Keratinocyte (primary cell): ENCODE results near the gene TMOD3.

ENCODE experiments used
- EZH2 ChIP-seq: IDR thresholded peaks from one replicate; pipeline ENCODE4 v1.6.1; 2012; ENCODE audit warnings: inconsistent platforms, mild to moderate bottlenecking, low read length, moderate library complexity
- TF ChIP-seq, protein P1 (sequence below), 3 experiments: IDR thresholded peaks in 1 of 3; conservative IDR thresholded peaks in 1 of 3; optimal IDR thresholded peaks in 1 of 3; 2 replicates in 2 of 3; 3 replicates in 1 of 3; pipeline versions ENCODE3 to v1.5.1; 2011; ENCODE audit warnings: low read length in 3 of 3, mild to moderate bottlenecking in 3 of 3, moderate library complexity in 2 of 3, control low read depth in 1 of 3, inconsistent platforms in 1 of 3; ENCODE audit not compliant: insufficient read depth in 2 of 3; ENCODE audit errors: extremely low read depth in 1 of 3

GRCh38 chr15:51889486-51889885 is 60.0 kb downstream of the TMOD3 start:
- TF ChIP-seq, protein P1, sequence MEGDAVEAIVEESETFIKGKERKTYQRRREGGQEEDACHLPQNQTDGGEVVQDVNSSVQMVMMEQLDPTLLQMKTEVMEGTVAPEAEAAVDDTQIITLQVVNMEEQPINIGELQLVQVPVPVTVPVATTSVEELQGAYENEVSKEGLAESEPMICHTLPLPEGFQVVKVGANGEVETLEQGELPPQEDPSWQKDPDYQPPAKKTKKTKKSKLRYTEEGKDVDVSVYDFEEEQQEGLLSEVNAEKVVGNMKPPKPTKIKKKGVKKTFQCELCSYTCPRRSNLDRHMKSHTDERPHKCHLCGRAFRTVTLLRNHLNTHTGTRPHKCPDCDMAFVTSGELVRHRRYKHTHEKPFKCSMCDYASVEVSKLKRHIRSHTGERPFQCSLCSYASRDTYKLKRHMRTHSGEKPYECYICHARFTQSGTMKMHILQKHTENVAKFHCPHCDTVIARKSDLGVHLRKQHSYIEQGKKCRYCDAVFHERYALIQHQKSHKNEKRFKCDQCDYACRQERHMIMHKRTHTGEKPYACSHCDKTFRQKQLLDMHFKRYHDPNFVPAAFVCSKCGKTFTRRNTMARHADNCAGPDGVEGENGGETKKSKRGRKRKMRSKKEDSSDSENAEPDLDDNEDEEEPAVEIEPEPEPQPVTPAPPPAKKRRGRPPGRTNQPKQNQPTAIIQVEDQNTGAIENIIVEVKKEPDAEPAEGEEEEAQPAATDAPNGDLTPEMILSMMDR (optimal IDR thresholded peaks at IDR 0.05 in 1 of 3, IDR thresholded peaks at IDR 0.05 in 1 of 3, conservative IDR thresholded peaks at IDR 0.05 in 1 of 3; ENCODE audit: extremely low read depth in 1 of 3, insufficient read depth in 2 of 3, low read length in 3 of 3) = no peak
- no peak for TF ChIP-seq EZH2
